Measurements from ENCODE around the gene FOXN3.

The FOXN3 gene

GRCh38 chr14:89245802-89246201 is 171.2 kb downstream of the FOXN3 start:
- DNase-seq = no peak

GRCh38 chr14:89244720-89245119 is 172.3 kb downstream of the FOXN3 start:
- no peak for DNase-seq

DNA sequence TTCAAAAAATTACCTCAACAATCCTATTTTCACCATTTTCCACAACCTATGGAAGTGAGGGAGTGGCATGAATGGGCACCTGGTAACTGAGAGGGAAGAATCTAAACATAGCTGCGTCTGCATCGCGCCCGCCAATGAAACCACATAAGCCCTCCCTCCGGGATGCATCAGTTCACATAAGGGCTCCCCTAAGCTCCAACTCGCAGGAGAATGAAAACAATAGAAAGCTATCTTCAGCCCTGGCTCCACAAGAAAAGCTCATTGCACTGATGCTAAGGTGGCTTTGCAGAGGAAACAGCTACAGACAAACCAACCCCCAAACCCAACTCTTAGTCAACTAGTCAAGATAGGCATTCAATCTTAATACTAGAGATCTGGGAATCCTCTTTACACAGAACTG is 173.3 kb downstream of the FOXN3 start:
- no peak for DNase-seq

GRCh38 chr14:89243286-89243685 is 173.7 kb downstream of the FOXN3 start:
- no peak for DNase-seq

DNA sequence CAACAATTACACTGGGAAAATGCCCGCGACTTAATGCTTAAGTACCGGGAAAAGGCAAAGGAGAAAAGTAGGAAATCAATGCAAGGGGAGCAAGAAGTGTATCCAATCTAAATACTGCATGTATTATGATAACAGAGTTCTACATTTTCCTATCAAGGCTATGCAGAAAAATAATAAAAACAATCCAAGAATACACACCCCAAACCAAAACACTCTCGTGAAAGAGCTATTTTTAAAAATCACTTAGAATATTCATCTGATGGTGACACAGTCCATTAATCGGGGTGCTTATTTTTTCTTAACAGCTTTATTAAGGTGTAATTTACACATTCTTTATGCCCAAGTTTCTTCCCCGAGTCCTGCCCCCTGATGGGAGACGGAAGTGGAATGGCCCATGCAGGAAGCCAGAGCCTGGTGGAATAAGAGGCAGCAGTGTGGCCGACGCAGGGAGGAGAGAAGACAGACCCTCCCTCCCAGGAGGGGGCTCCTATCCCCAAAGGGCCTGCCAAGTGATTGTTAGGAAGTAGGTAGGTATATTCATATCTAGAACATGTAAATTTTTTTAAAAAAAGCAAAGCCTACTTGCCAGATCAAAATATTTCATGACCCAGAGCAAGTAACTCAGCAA is 174.3 kb downstream of the FOXN3 start:
- no peak for DNase-seq

DNA sequence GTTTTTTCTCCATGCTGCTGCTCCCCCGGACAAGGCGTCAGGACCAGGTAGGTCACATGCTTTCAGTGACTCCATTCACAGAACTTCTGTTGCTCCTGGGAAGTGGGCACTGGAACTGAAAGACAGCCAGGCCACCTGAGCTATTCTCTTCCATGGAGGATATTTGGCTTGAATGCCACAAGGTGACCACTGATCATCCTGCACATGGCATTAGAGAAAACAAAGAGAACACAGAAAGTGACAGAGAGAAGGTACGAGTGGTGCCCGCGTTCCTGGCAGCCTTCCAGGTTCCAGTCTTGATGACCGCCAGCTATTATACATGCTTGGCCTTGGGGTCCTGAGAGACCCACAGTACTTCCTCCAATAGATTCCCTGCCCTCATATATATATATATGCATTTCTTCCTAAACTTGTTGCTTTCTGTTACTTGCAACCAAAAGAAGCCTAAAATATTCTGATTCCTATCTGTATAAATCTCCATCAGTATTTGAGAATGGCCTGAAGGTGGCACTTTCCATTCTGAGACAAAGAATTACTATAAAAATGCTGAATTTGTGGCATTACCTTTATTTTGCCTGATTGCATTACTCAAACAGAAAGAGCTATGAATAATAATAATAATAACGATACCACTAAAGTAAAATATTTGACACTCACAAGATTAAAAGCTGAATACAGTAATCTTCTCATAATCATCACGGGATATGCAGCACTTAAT is 174.9 kb downstream of the FOXN3 start:
- no peak for DNase-seq

- DNase-seq = no peak
Measured at GRCh38 chr14:89241257-89241656, 175.8 kb downstream of the FOXN3 start.

DNA sequence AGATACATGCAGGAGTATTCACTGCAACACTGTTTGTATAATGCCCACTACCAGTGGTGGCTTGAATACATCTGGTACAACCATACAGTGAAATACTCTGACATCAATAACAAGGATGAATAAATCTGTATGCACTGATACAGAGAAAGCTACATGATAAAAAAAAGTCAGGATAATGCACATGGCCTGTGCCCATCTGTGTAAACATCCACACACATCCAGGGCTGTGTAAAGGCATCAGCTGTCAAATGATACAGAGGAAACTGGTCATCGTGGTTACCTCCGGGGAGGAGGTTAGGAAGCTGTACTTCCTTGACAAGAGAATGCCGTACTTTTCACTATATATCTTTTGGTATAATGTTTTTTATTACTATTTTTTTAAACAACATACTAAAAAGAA is 176.6 kb downstream of the FOXN3 start:
- DNase-seq = no peak

DNA sequence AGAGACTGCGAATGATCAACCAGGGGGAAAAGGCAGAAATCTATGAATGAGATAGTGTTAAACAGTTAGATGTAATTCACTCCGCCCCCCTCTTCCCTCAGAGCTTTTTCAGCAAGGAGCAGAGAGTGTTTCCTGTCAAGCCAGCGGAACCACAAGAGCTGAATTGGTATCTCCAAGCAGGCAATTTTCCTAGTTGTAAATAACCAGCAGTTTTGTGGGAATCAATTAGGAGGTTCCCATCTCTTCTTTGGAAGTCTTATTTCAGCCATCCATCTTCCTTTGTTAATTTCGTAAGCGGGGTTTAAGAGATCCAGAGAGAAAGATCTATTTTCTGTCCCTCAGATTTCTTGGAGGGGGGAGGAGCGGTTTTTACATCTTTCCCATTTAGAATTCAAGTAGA is 178.0 kb downstream of the FOXN3 start:
- DNase-seq = no peak

GRCh38 chr14:89237921-89238529 is 179.0 kb downstream of the FOXN3 start:
- DNase-seq = no peak

DNA sequence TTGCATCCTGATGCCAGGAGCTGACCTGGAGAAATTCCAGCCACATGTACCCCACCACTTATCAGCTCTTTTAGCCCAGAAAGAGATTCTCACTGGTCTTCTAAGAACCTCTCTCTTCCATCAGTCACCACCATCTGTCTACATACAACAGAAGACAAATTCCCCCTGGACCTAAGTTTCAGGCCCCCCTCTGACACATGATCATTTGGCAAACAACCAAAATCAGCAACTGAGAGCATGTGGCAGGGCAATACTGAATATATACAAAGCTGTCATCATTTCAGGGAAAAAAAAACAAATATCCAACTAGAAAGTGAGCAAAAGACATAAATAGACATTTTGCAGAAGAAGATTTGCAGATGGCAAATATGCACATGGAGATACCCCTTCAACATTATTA is 180.2 kb downstream of the FOXN3 start:
- no peak for DNase-seq

DNA sequence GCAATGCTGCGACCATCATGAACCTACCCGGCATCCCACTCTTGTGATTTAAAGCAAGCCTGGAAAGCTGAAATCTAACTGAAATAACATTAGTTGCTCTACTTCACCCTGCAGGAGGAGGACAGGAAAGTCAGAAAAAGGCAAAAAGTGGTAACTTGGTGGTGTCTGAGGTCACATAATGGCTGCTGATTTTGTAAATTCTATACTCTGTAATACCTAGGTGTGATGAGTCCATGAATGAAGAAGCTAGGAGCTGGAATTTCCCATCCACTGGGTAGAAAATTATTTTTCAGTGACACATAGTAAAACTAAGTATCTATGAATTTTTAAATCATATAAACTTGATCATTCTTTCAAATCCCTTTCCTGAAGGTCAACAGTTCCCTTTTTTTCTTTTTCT is 183.8 kb downstream of the FOXN3 start:
- no peak for DNase-seq

GRCh38 chr14:89232265-89233070 is 184.6 kb downstream of the FOXN3 start:
- DNase-seq = no peak

- DNase-seq = no peak
Measured at GRCh38 chr14:89231426-89232113, 185.5 kb downstream of the FOXN3 start.

DNA sequence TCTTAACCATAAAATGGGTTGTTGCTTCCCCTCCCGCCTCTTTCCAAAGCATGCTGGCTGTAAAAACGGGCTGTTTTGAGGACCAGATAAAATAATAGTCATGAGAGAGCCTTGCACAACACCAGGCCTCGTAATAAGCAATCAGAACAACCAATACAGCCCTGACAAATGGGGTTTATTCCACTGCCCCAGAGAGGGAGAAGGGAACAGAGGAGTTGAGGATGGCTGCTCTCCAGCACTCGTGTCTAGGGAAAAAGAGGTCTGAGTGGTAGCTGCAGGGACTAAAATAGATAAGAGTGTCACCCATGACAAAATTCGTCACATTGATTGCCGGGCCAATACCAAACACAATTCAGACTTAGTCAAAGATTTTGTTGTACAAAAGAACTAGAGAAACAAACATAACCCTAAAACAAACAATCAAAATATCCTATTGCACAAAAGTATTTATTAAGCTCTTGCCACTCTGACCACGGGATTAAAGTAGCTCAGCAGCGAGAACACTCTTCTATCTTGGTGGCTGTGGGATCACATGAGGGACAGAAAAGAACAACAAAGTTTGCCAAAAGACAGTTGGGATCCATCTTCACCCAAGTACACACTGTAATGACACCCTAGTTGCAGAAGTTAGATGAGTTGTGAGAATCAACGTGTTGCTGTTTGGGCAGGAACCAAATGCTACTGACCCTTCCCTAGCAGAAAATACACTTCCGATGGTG is 188.0 kb downstream of the FOXN3 start:
- DNase-seq = no peak

GRCh38 chr14:89227496-89227836 is 189.6 kb downstream of the FOXN3 start:
- no peak for DNase-seq

GRCh38 chr14:89226801-89227495 is 190.1 kb downstream of the FOXN3 start:
- no peak for DNase-seq

- no peak for DNase-seq
Measured at GRCh38 chr14:89225607-89226006, 191.4 kb downstream of the FOXN3 start.

GRCh38 chr14:89221109-89221810 is 195.8 kb downstream of the FOXN3 start:
- no peak for DNase-seq

GRCh38 chr14:89219051-89219450 is 198.0 kb downstream of the FOXN3 start:
- DNase-seq = no peak

DNA sequence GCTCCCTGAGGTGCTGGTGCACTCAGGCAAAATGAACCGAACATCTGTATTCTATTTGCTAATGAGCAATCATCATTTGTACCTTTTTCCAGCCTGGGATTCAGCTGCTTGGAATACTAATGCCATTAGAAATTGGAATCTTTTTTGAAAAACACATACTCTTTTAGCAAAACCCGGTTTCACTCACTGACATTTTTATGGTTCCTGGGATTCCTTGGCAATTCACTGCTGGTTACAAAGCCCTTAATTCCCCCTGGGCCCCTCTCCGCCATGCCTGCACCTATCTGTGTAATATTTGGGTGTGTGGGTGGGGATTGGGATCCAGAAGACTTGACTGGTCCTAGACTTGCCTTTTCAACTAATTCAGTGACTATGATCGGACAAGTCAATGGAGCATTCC is 199.1 kb downstream of the FOXN3 start:
- DNase-seq = no peak

Measured in SIG-M5 (cell line).